ACC112 (cell line): Measurements from ENCODE around the gene SPAG16.

Experiments used
- H2AFZ ChIP-seq: fragments of 200-600 bp; sonication (generic); one replicate; pipeline ENCODE4 v1.6.0; 2017; ENCODE audit warnings: antibody characterized with exemption, low read length; ENCODE audit not compliant: unreplicated experiment
- H3K27ac ChIP-seq: fragments of 200-600 bp; sonication (generic); 2 replicates; pipeline ENCODE4 v1.5.1; 2014; ENCODE audit warnings: low read depth, mild to moderate bottlenecking, antibody characterized with exemption, low read length, moderate library complexity
- H3K27me3 ChIP-seq: fragments of 200-600 bp; sonication (generic); 2 replicates; pipeline ENCODE4 v1.6.1; 2014; ENCODE audit warnings: mild to moderate bottlenecking, antibody characterized with exemption, low read length, moderate library complexity, mixed read lengths; ENCODE audit not compliant: insufficient read depth
- H3K36me3 ChIP-seq: fragments of 200-600 bp; sonication (generic); 2 replicates; pipeline ENCODE4 v1.6.1; 2016; ENCODE audit warnings: mild to moderate bottlenecking, antibody characterized with exemption, low read length, moderate library complexity, mixed read lengths; ENCODE audit not compliant: insufficient read depth
- H3K4me1 ChIP-seq: fragments of 200-600 bp; sonication (generic); one replicate; pipeline ENCODE4 v1.6.1; 2016; ENCODE audit warnings: low read length, mixed read lengths; ENCODE audit not compliant: insufficient read depth, unreplicated experiment, control insufficient read depth
- H3K4me3 ChIP-seq: fragments of 200-600 bp; sonication (generic); 2 replicates; pipeline ENCODE4 v1.5.1; 2014; ENCODE audit warnings: mild to moderate bottlenecking, low read depth, low read length
- H3K79me2 ChIP-seq: fragments of 200-600 bp; sonication (generic); one replicate; pipeline ENCODE4 v1.6.0; 2016; ENCODE audit warnings: low read length; ENCODE audit not compliant: control insufficient read depth, unreplicated experiment, insufficient read depth

SPAG16 gene

GRCh38 chr2:214180686-214181085, 896.4 kb downstream of the SPAG16 start:
- Histone ChIP-seq H3K4me3 (no peak overlapping the region), H3K27me3 (no peaks in the 10 kb centered on the region), H3K36me3 (no peaks in the 10 kb centered on the region), H3K4me1 (no peaks in the 10 kb centered on the region), H3K27ac (no peak overlapping the region), H2AFZ (no peak overlapping the region), H3K79me2 (no peaks in the 10 kb centered on the region)

GRCh38 chr2:214184461-214184860, 900.2 kb downstream of the SPAG16 start:
- H3K27me3 ChIP-seq = no peaks in the 10 kb centered on the region
- H3K79me2 ChIP-seq = no peaks in the 10 kb centered on the region
- H3K27ac ChIP-seq = no peak overlapping the region
- no peak overlapping the region for H2AFZ ChIP-seq
- H3K4me1 ChIP-seq = no peaks in the 10 kb centered on the region
- no peaks in the 10 kb centered on the region for H3K36me3 ChIP-seq
- no peak overlapping the region for H3K4me3 ChIP-seq

- Histone ChIP-seq H3K27me3 (no peaks in the 10 kb centered on the region), H2AFZ (no peak overlapping the region), H3K27ac (no peak overlapping the region), H3K4me3 (no peak overlapping the region), H3K36me3 (no peaks in the 10 kb centered on the region), H3K79me2 (no peaks in the 10 kb centered on the region), H3K4me1 (no peaks in the 10 kb centered on the region)
Measured at GRCh38 chr2:214185546-214185945, 901.3 kb downstream of the SPAG16 start.

GRCh38 chr2:214192711-214193110, 908.4 kb downstream of the SPAG16 start:
- Histone ChIP-seq H3K4me1 (peaks cover 15% of the 10 kb centered on the region), H3K36me3 (no peaks in the 10 kb centered on the region), H3K27ac (no peak overlapping the region), H3K27me3 (no peaks in the 10 kb centered on the region), H2AFZ (no peak overlapping the region), H3K79me2 (no peaks in the 10 kb centered on the region), H3K4me3 (no peak overlapping the region)

GRCh38 chr2:214193943-214194342, 909.7 kb downstream of the SPAG16 start:
- H3K27ac ChIP-seq = no peak overlapping the region
- H2AFZ ChIP-seq = no peak overlapping the region
- H3K27me3 ChIP-seq = no peaks in the 10 kb centered on the region
- peak overlapping the region; percentile 18; the same call in 1 of the 2 replicates for H3K4me3 ChIP-seq
- no peaks in the 10 kb centered on the region for H3K36me3 ChIP-seq
- H3K4me1 ChIP-seq = peaks cover 15% of the 10 kb centered on the region
- H3K79me2 ChIP-seq = no peaks in the 10 kb centered on the region

GRCh38 chr2:214196260-214196659, 912.0 kb downstream of the SPAG16 start:
- Histone ChIP-seq H2AFZ (no peak overlapping the region), H3K4me3 (no peak overlapping the region), H3K4me1 (peaks cover 15% of the 10 kb centered on the region), H3K36me3 (no peaks in the 10 kb centered on the region), H3K27ac (no peak overlapping the region), H3K27me3 (no peaks in the 10 kb centered on the region), H3K79me2 (no peaks in the 10 kb centered on the region)

GRCh38 chr2:214201892-214202291, 917.6 kb downstream of the SPAG16 start:
- Histone ChIP-seq H3K27ac (no peak overlapping the region), H3K27me3 (no peaks in the 10 kb centered on the region), H3K4me3 (no peak overlapping the region), H2AFZ (no peak overlapping the region), H3K36me3 (no peaks in the 10 kb centered on the region), H3K79me2 (no peaks in the 10 kb centered on the region), H3K4me1 (peaks cover 12% of the 10 kb centered on the region)

- Histone ChIP-seq H2AFZ (no peak overlapping the region), H3K4me1 (peaks cover 12% of the 10 kb centered on the region), H3K27ac (no peak overlapping the region)
Measured at GRCh38 chr2:214203214-214203613, 919.0 kb downstream of the SPAG16 start.

GRCh38 chr2:214203744-214204289, 919.6 kb downstream of the SPAG16 start:
- Histone ChIP-seq H3K36me3 (no peaks in the 10 kb centered on the region), H3K4me3 (no peak overlapping the region), H2AFZ (no peak overlapping the region), H3K4me1 (peaks cover 12% of the 10 kb centered on the region), H3K27ac (no peak overlapping the region), H3K27me3 (no peaks in the 10 kb centered on the region), H3K79me2 (no peaks in the 10 kb centered on the region)

More at GRCh38 chr2:214203214-214203613, 919.0 kb downstream of the SPAG16 start:
- no peaks in the 10 kb centered on the region for H3K36me3 ChIP-seq
- no peak overlapping the region for H3K4me3 ChIP-seq
- H3K79me2 ChIP-seq = no peaks in the 10 kb centered on the region
- H3K27me3 ChIP-seq = no peaks in the 10 kb centered on the region

- H2AFZ ChIP-seq = no peak overlapping the region
- H3K36me3 ChIP-seq = no peaks in the 10 kb centered on the region
- no peaks in the 10 kb centered on the region for H3K4me1 ChIP-seq
- H3K27me3 ChIP-seq = no peaks in the 10 kb centered on the region
- H3K79me2 ChIP-seq = no peaks in the 10 kb centered on the region
- H3K27ac ChIP-seq = no peak overlapping the region
- no peak overlapping the region for H3K4me3 ChIP-seq
Measured at GRCh38 chr2:214215107-214215506, 930.8 kb downstream of the SPAG16 start.

GRCh38 chr2:214217136-214217535, 932.9 kb downstream of the SPAG16 start:
- Histone ChIP-seq H3K27ac (no peak overlapping the region), H2AFZ (no peak overlapping the region), H3K4me1 (no peaks in the 10 kb centered on the region), H3K27me3 (no peaks in the 10 kb centered on the region), H3K4me3 (no peak overlapping the region), H3K36me3 (no peaks in the 10 kb centered on the region), H3K79me2 (no peaks in the 10 kb centered on the region)
